EH (cell line): ENCODE results near the gene HLA-B.

Source experiments
- DNase-seq: peaks from one replicate; pipeline ENCODE4 v3.0.0-alpha.2; 2015; ENCODE audit warnings: low read depth

The HLA-B gene

GRCh38 chr6:31352683-31353383 lies 4.1 kb downstream of the HLA-B start:
- DNase-seq, result no peak

DNA sequence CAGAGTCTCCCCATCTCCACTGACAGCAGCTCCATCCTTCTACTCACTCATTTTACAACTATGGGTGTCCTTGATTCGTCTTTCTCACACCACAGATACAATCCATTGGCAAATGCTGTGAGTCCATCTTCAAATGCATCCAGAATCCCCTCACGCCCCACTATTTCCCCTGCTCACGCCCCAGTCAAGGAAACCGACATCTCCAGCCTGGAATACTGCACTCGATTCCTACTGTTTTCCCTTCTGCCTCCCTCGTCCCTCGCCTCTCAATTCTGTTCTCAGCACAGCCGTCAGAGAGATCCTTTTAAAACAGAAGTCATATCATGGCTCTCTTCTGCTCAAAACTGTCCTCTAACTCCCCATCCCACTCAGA lies 4.7 kb downstream of the HLA-B start:
- no peak for DNase-seq

DNA sequence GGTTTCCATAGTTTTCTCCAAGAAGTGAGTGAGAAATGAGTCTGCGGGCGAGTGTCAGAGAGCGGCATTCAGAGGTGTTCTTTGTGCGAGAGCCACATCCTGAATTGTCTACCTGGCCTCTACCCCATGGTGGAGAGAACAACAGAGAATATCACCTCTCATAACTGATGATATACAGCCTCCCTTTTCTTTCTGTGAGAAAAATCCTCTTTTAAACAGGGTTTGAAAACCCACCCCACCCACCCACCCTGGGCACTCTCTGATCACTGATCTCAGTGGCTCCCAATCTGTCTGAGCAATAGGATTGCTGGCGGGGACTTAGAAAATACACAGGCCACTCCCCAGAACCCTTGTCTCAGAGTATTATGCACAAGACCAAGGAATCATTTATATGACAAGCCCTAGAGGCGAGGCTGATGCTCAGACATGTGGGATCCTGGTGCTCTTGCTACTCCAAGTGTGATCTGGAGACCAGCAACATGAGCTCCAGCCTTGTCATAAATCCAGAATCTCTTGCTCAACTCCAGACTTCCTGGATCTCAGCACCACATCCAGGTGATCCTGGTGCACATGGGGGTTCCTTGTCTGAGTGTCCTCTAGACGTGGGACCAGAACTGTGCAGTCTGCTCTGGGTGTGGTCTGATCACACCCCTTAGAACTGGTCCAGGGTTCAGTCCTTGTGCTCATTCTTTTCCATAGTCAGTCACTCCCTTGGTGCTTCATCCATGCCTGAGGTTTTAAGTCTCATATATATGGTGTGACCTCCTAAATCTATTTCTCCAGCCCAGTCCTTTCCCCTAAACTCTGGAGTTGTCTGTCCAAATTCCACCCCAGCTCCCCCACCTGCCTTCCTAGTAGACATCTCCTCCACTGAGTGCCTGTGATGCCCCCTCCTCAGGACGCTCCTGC lies 5.3 kb downstream of the HLA-B start:
- no peak for DNase-seq

DNA sequence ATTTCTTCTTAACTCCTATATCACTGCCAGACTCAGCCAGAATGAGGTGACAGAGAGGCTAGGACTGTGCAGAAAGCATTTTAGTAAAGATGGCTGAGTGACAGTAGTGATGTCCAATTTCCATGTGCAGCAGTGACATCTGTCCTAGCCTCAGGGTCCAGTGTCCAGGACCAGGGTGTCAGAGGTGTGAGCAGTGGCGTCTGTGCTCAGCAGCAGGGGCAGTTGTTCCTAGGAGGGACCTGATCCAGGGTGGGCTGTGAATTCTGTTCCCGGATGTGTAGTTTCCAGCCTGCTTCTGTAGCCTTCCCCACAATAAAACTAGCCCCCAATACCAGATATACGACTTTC lies 6.0 kb downstream of the HLA-B start:
- DNase-seq, result no peak

DNA sequence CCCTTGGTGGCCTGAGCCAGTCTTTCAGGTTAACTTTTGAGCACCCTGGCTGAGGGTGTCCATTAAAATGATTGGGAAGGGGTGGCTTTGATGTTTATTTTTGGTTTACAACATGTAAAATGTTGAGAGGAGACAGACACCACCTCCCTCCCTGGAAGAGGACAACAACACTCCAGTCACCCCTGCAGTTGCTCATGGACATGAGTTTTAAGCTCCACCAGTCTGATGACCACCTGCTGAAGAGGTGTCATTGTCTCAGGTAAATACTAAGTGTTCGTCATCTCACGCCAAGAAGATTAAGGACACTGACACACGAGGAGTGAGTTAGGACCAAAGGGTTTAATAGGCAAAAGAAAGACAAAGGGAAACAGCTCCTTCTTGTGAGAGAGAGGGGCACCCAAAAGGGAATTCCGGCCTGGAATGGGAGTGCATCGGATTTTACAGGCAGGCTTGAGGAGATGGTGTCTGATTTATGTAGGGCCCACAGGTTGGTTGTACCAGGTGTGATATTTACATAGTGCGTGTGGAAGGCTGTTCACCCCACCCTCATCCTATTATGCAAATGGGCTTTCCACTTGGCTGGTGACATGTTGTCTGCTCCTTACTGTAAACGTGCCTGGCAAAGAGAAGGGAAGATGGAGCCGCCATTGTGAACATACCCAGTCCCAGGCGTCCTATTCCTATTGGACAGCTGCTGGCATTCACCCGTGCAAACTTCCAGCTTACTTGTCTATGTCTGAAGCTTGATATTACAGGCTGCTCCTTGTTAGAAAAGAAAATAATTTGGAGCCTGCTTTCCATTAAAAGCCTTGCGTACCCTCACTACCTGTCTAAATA lies 6.6 kb downstream of the HLA-B start:
- DNase-seq, result no peak

- DNase-seq, result no peak
Measured at GRCh38 chr6:31349301-31349700, 7.7 kb downstream of the HLA-B start.

- DNase-seq, result no peak
Measured at GRCh38 chr6:31345026-31345730, 11.8 kb downstream of the HLA-B start.

- DNase-seq, result no peak
Measured at GRCh38 chr6:31340228-31340627, 16.8 kb downstream of the HLA-B start.

- no peak for DNase-seq
Measured at GRCh38 chr6:31339210-31339609, 17.8 kb downstream of the HLA-B start.

GRCh38 chr6:31336896-31337496 lies 20.0 kb downstream of the HLA-B start:
- DNase-seq, result no peak

DNA sequence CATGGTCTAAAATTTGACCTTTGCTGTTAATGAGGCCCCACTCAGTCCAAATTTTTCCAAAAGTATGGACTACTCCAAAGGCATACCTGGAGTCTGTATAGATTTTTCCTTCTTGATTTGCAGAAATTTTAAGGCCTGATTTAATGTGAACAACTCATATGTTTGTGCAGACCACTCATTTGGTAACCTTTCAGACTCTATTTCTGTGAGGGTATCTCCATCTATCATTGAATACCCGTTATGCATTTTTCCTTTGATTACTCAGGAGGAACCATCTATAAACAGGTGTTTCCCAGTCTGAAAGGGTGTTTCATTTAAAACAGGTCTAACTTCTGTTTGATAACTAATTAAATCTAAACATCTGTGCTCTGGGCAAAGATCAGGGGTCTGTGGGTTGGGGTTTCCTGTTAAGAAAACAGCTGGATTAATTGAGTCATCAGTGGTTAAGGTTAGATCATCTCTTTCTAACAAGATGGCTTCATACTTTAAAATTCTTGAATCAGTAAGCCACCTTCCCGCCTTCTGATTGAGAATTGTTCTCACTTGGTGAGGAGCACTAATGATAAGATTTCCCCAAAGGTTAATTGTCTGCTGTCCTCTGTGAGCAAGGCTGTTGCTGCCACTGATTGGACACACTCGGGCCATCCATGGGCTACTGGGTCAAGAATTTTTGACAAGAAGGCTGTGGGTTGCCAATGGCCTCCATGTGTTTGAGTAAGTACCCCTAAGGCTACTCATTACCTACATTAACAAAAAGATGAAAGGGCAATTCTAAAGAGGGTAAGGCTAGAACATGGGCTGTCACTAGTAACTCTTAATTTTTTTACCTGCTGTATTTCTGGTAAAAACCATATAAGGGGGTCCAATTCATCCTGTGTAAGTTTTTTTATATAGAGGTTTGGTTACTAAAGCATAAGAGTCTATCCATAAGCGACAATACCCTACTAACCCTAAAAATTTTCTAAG lies 24.1 kb downstream of the HLA-B start:
- no peak for DNase-seq

DNA sequence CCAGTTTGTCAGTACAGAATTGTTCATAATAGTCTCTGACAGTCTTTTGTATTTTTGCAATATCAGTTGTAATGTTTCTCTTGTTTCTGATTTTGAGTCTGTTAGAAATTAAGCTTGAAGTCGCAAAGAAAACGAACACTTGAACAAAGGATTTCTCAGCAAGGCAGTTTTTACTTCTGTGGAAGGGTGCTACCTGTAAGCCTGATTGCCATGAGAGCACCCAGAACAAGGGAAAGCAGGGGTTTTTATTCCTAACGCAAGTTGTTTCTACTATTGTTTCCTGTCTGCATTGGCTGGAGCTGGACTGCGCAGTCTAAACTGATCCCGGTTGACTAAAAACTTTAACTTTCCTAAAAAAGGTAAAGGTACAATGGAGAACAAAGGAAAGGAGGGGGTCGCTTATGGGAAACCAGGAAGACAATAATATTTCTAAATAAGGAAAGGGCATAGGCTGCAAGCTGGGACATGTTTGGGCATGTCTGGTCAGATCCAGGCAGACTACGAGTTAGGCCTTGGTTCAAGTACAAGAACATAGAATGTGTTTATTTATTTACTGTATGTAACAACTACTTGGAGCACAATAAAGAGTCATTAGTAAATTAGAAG lies 28.5 kb downstream of the HLA-B start:
- DNase-seq, result no peak

DNA sequence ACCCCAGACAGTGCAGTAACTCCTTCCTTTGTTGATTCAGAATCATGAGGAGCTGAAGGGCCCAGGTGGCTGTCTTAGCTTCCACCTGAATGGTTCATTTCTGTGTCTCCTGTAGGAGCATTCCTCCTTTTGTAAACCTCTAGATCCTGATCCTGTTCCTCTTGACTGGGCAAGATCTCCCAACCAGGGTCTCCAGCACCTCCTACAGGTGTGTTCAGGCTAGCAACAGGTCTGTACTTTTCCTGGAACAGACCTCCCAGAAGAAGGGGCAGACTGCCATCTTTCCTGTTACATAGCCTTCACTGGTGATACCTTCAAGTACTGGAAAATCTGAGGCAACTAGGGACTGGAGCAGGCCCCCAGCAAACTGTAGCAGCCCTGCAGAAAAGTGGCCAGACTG lies 35.2 kb downstream of the HLA-B start:
- no peak for DNase-seq

- DNase-seq, result no peak
Measured at GRCh38 chr6:31321005-31321707, 35.8 kb downstream of the HLA-B start.

GRCh38 chr6:31317036-31317435 lies 39.9 kb downstream of the HLA-B start:
- no peak for DNase-seq

- DNase-seq, result no peak
Measured at GRCh38 chr6:31309641-31310040, 47.3 kb downstream of the HLA-B start.

- DNase-seq, result no peak
Measured at GRCh38 chr6:31308845-31309175, 48.2 kb downstream of the HLA-B start.

GRCh38 chr6:31308050-31308844 lies 48.7 kb downstream of the HLA-B start:
- DNase-seq, result no peak

DNA sequence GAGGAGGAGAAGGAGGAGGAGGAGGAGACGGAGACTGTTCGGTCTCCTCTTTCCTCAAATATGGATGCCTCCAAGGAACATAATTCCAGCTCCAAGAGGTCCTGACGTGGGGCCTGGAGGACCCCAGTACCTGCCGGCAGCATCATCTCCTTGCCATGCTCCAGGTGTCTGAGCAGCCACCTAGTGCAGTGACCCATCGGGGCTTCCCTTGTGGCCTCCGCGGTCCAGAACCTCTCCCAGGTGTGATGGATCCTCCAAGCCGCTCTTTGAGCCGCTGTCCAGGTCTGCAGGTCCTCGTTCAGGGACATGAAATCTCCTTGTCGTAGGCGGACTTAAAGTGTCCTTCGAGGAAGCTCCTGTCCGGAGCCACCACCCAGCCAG lies 49.3 kb downstream of the HLA-B start:
- no peak for DNase-seq
